HepG2 (cell line): Measurements from ENCODE around the gene NOL12. TPM values are rescaled to one million over a fixed set of nuclear protein-coding genes. Genes with fewer than 3 reads are reported as not detected.

Experiments used
- ARID2 ChIP-seq: sonication (generic); formaldehyde crosslinking; IDR thresholded peaks from 2 replicates; pipeline ENCODE4 v1.8.1; 2022; ENCODE audit warnings: mild to moderate bottlenecking, missing genetic modification reagents, borderline replicate concordance
- CAMTA2 ChIP-seq: sonication (generic); formaldehyde crosslinking; IDR thresholded peaks from 2 replicates; pipeline ENCODE4 v1.4.0; 2020; ENCODE audit warnings: mild to moderate bottlenecking, missing genetic modification reagents, borderline replicate concordance
- CCAR2 ChIP-seq: fragments of 200-400 bp; formaldehyde crosslinking; optimal IDR thresholded peaks from 2 replicates; pipeline ENCODE3; 2018; ENCODE audit warnings: low read depth, mild to moderate bottlenecking, low read length, moderate library complexity
- CEBPB ChIP-seq: IDR thresholded peaks from 2 replicates; pipeline ENCODE4 v1.6.1; 2011; ENCODE audit warnings: low read depth, low read length, improper control_type of control experiment, borderline replicate concordance
- EEA1 ChIP-seq: sonication (generic); formaldehyde crosslinking; IDR thresholded peaks from 2 replicates; pipeline ENCODE4 v1.5.1; 2020; ENCODE audit warnings: mild to moderate bottlenecking, missing genetic modification reagents, borderline replicate concordance
- HDAC1 ChIP-seq: sonication (generic); formaldehyde crosslinking; IDR thresholded peaks from 2 replicates; pipeline ENCODE4 v1.5.1; 2020; ENCODE audit warnings: mild to moderate bottlenecking, missing genetic modification reagents
- HES4 ChIP-seq: sonication (generic); formaldehyde crosslinking; IDR thresholded peaks from 2 replicates; pipeline ENCODE4 v1.9.0; 2021; ENCODE audit warnings: mild to moderate bottlenecking, missing genetic modification reagents, borderline replicate concordance
- HNRNPL ChIP-seq: fragments of 200-400 bp; formaldehyde crosslinking; IDR thresholded peaks from 2 replicates; pipeline ENCODE4 v1.6.1; 2017; ENCODE audit warnings: mild to moderate bottlenecking, low read depth, low read length
- MTA1 ChIP-seq: sonication (generic); formaldehyde crosslinking; IDR thresholded peaks from 2 replicates; pipeline ENCODE4 v1.4.0; 2020; ENCODE audit warnings: missing genetic modification reagents, mild to moderate bottlenecking, borderline replicate concordance
- MXI1 ChIP-seq: IDR thresholded peaks from 3 replicates; pipeline ENCODE4 v1.6.1; 2012; ENCODE audit warnings: low read depth, low read length, inconsistent platforms, borderline replicate concordance
- NFKBIZ ChIP-seq: IDR thresholded peaks from 2 replicates; pipeline ENCODE4 v1.6.1; 2018; ENCODE audit warnings: missing genetic modification reagents, missing compliant biosample characterization
- RARA ChIP-seq: IDR thresholded peaks from 2 replicates; pipeline ENCODE4 v1.6.1; 2016; ENCODE audit warnings: missing genetic modification reagents, missing compliant biosample characterization
- REXO4 ChIP-seq: sonication (generic); formaldehyde crosslinking; IDR thresholded peaks from 2 replicates; pipeline ENCODE4 v1.8.0; 2022; ENCODE audit warnings: missing genetic modification reagents, mild to moderate bottlenecking, borderline replicate concordance
- RFX1 ChIP-seq: fragments of 450-650 bp; IDR thresholded peaks from 2 replicates; pipeline ENCODE4 v1.6.1; 2017
- TOPORS ChIP-seq: sonication (generic); formaldehyde crosslinking; IDR thresholded peaks from 2 replicates; pipeline ENCODE4 v1.8.0; 2023; ENCODE audit warnings: mild to moderate bottlenecking, missing genetic modification reagents
- ZBTB1 ChIP-seq: sonication (generic); formaldehyde crosslinking; IDR thresholded peaks from 2 replicates; pipeline ENCODE4 v1.4.0; 2020; ENCODE audit warnings: missing genetic modification reagents, borderline replicate concordance
- ZNF296 ChIP-seq: sonication (generic); formaldehyde crosslinking; conservative IDR thresholded peaks from 2 replicates; pipeline ENCODE4 v1.5.0; 2020; ENCODE audit warnings: mild to moderate bottlenecking, missing genetic modification reagents
- ZNF44 ChIP-seq: sonication (generic); formaldehyde crosslinking; IDR thresholded peaks from 2 replicates; pipeline ENCODE4 v1.5.1; 2020; ENCODE audit warnings: mild to moderate bottlenecking, missing genetic modification reagents
- ZNF530 ChIP-seq: sonication (generic); formaldehyde crosslinking; IDR thresholded peaks from 2 replicates; pipeline ENCODE4 v1.5.0; 2020; ENCODE audit warnings: low read depth, mild to moderate bottlenecking, missing genetic modification reagents
- ZNF552 ChIP-seq: sonication (generic); formaldehyde crosslinking; IDR thresholded peaks from 2 replicates; pipeline ENCODE4 v1.9.0; 2022; ENCODE audit warnings: missing genetic modification reagents, mild to moderate bottlenecking, borderline replicate concordance
- ZNF607 ChIP-seq: sonication (generic); formaldehyde crosslinking; IDR thresholded peaks from 2 replicates; pipeline ENCODE4 v1.5.1; 2020; ENCODE audit warnings: missing genetic modification reagents, mild to moderate bottlenecking, borderline replicate concordance
- polyA plus RNA-seq, 8 experiments: library from polyadenylated mRNA; depleted of rRNA in 3 of 8; stranded (reverse) in 7 of 8; unstranded in 1 of 8; fragments of >200 nt; fragmentation: Illumina TruSeq in 4 of 8; extraction: Trizol in 4 of 8; gene quantifications; 2 replicates each; pipeline versions ENCODE4 v1.2.1 to v1.2.3, GENCODE V29; 2011 to 2016; ENCODE audit warnings: low read depth in 4 of 8, missing spikeins in 1 of 8, mixed read lengths in 1 of 8; ENCODE audit not compliant: insufficient read depth in 1 of 8
- total RNA-seq, 5 experiments: library from RNA; depleted of rRNA; stranded (reverse); fragments of >200 nt; fragmentation: Illumina TruSeq; extraction: Trizol; gene quantifications; 2 replicates each; pipeline ENCODE4 v1.2.3, GENCODE V29; 2016; ENCODE audit warnings: low read depth in 1 of 5
- TF ChIP-seq, protein P1 (sequence below): sonication (generic); formaldehyde crosslinking; IDR thresholded peaks from 2 replicates; pipeline ENCODE4 v1.8.0; 2022; ENCODE audit warnings: mild to moderate bottlenecking, missing genetic modification reagents, moderate library complexity
- TF ChIP-seq, protein P2 (sequence below): IDR thresholded peaks from 2 replicates; pipeline ENCODE4 v1.6.1; 2016
- TF ChIP-seq, protein P3 (sequence below): sonication (generic); formaldehyde crosslinking; IDR thresholded peaks from 2 replicates; pipeline ENCODE4 v1.8.1; 2022; ENCODE audit warnings: mild to moderate bottlenecking, missing genetic modification reagents
- TF ChIP-seq, protein P4 (sequence below): IDR thresholded peaks from 2 replicates; pipeline ENCODE4 v1.6.1; 2018; ENCODE audit warnings: missing genetic modification reagents
- TF ChIP-seq, protein P5 (sequence below): sonication (generic); formaldehyde crosslinking; IDR thresholded peaks from 2 replicates; pipeline ENCODE4 v1.5.0; 2020; ENCODE audit warnings: missing genetic modification reagents, mild to moderate bottlenecking, borderline replicate concordance
- TF ChIP-seq, protein P6 (sequence below): sonication (generic); formaldehyde crosslinking; IDR thresholded peaks from 2 replicates; pipeline ENCODE4 v1.4.0; 2020; ENCODE audit warnings: mild to moderate bottlenecking, missing genetic modification reagents

NOL12 gene
- total and polyA plus RNA-seq, 2 of the 13 experiments (the other 11 are each of a cell fraction or from before 2014, with no cell fraction given) = 14.3 to 31.4 TPM

DNA sequence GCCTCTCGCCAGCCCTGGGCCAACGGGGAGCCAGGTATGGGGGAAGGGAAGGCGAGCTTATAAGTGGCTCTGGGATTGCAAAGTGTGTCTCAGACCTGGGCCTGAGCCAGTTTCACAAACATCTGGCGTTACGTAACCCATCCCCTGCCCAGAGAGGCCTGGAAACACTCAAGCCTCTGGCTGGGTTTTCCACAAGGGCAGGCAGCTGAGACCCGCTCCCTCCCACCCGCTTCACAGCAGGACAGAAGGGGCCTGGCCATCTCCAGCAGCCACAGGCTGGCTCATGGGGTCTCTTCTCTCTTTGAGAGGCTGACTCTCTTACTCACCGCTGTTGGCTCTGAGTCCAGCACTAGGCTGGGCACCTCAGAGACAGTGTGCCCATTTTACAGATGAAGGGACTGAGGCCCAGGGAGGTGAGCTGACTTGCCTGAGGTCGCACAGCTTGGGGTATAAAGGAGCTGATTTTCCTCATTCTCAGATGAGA is 55.2 kb downstream of the NOL12 start (continued):
- no peak for TF ChIP-seq TOPORS
- no peak for TF ChIP-seq REXO4 (CRISPR knock-in tag)
- TF ChIP-seq ZNF552 (CRISPR knock-in tag) = no peak
- peak; percentile 93 for TF ChIP-seq CEBPB
- TF ChIP-seq ZNF607 (CRISPR knock-in tag) = no peak
- TF ChIP-seq ZNF296 (CRISPR knock-in tag) = no peak
- no peak for TF ChIP-seq CAMTA2 (CRISPR knock-in tag)
- TF ChIP-seq, protein P1, sequence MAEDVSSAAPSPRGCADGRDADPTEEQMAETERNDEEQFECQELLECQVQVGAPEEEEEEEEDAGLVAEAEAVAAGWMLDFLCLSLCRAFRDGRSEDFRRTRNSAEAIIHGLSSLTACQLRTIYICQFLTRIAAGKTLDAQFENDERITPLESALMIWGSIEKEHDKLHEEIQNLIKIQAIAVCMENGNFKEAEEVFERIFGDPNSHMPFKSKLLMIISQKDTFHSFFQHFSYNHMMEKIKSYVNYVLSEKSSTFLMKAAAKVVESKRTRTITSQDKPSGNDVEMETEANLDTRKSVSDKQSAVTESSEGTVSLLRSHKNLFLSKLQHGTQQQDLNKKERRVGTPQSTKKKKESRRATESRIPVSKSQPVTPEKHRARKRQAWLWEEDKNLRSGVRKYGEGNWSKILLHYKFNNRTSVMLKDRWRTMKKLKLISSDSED (CRISPR knock-in tag) = no peak
- TF ChIP-seq NFKBIZ (CRISPR knock-in tag) = no peak
- TF ChIP-seq, protein P2, sequence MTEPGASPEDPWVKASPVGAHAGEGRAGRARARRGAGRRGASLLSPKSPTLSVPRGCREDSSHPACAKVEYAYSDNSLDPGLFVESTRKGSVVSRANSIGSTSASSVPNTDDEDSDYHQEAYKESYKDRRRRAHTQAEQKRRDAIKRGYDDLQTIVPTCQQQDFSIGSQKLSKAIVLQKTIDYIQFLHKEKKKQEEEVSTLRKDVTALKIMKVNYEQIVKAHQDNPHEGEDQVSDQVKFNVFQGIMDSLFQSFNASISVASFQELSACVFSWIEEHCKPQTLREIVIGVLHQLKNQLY (CRISPR knock-in tag) = 0 out of 2 replicates have a peak, but pooled peaks have one; percentile 30
- no peak for TF ChIP-seq ZNF530
- no peak; the same call in 1 of the 2 replicates for TF ChIP-seq HDAC1
- TF ChIP-seq, protein P3, sequence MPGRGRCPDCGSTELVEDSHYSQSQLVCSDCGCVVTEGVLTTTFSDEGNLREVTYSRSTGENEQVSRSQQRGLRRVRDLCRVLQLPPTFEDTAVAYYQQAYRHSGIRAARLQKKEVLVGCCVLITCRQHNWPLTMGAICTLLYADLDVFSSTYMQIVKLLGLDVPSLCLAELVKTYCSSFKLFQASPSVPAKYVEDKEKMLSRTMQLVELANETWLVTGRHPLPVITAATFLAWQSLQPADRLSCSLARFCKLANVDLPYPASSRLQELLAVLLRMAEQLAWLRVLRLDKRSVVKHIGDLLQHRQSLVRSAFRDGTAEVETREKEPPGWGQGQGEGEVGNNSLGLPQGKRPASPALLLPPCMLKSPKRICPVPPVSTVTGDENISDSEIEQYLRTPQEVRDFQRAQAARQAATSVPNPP (CRISPR knock-in tag) = no peak
- no peak for TF ChIP-seq EEA1 (CRISPR knock-in tag)
- TF ChIP-seq, protein P4, sequence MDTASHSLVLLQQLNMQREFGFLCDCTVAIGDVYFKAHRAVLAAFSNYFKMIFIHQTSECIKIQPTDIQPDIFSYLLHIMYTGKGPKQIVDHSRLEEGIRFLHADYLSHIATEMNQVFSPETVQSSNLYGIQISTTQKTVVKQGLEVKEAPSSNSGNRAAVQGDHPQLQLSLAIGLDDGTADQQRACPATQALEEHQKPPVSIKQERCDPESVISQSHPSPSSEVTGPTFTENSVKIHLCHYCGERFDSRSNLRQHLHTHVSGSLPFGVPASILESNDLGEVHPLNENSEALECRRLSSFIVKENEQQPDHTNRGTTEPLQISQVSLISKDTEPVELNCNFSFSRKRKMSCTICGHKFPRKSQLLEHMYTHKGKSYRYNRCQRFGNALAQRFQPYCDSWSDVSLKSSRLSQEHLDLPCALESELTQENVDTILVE (CRISPR knock-in tag) = peak; percentile 43; the same call in 1 of the 2 replicates
- TF ChIP-seq MTA1 (CRISPR knock-in tag) = no peak
- no peak for TF ChIP-seq HNRNPL
- TF ChIP-seq ZNF44 (CRISPR knock-in tag) = no peak
- no peak for TF ChIP-seq CCAR2
- TF ChIP-seq, protein P5, sequence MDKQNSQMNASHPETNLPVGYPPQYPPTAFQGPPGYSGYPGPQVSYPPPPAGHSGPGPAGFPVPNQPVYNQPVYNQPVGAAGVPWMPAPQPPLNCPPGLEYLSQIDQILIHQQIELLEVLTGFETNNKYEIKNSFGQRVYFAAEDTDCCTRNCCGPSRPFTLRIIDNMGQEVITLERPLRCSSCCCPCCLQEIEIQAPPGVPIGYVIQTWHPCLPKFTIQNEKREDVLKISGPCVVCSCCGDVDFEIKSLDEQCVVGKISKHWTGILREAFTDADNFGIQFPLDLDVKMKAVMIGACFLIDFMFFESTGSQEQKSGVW (CRISPR knock-in tag) = no peak
- no peak for TF ChIP-seq ZBTB1 (CRISPR knock-in tag)
- TF ChIP-seq, protein P6, sequence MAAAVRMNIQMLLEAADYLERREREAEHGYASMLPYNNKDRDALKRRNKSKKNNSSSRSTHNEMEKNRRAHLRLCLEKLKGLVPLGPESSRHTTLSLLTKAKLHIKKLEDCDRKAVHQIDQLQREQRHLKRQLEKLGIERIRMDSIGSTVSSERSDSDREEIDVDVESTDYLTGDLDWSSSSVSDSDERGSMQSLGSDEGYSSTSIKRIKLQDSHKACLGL (CRISPR knock-in tag) = no peak
- TF ChIP-seq MXI1 = 0 out of 3 replicates have a peak, but pooled peaks have one; percentile 13
- TF ChIP-seq HES4 (CRISPR knock-in tag) = no peak
- TF ChIP-seq ARID2 (CRISPR knock-in tag) = no peak
- no peak for TF ChIP-seq RFX1
- TF ChIP-seq RARA (CRISPR knock-in tag) = 0 out of 2 replicates have a peak, but pooled peaks have one; percentile 21
